GM12892 (cell line): ENCODE measurements around the gene PDZD2.

Experiments
- POLR2A ChIP-seq: IDR thresholded peaks from 2 replicates; pipeline ENCODE4 v1.6.1; 2011; ENCODE audit warnings: low read depth, low read length, control low read depth
- POLR2AphosphoS5 ChIP-seq: IDR thresholded peaks from 2 replicates; pipeline ENCODE4 v1.6.1; 2011; ENCODE audit warnings: low read depth, low read length, control low read depth
- TAF1 ChIP-seq: IDR thresholded peaks from 2 replicates; pipeline ENCODE4 v1.6.1; 2011; ENCODE audit warnings: low read depth, mild to moderate bottlenecking, control low read depth, low read length, borderline replicate concordance

DNA sequence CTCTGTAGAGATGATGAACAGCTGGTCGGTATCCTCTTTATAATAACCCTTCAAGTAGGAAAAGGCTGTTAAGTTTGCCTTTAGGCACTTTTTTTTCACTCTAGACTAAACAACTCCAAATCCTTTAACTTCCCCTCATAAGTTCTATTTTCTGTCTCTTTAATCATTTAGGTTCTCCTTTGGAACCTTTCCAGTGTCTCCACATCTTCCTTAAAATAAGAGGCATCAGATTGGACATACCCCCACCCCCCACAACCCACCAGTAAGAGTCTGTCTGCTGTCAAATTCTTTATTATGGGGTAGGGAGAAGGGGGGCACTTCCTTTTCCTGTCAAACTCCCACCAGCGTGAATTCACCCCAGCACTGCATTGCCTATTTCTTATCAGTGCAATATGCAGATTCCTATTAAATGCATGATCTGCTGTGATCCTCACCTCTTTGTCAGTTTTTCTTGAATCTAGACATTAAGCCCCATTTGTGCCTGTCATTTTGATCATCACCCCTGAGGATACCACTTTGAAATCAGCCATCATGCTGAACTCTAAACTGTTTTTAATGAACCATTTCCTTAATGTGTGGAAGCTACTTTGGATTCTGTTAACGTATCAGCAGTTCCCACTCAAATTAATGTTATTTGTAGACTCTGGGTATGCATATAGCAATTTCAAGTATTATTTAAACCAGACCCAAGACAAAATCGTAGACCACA lies 212.2 kb downstream of the PDZD2 start:
- TF ChIP-seq TAF1 (no peak), POLR2A (no peak), POLR2AphosphoS5 (no peak)
